UCSD-AML1 (cell line): ENCODE data around the gene CAMK1G.
A peak's percentile ranks its signal among the peaks of the same experiment; 100 is the strongest.

Source experiments
- DNase-seq: peaks from one replicate; lab custom pipeline; 2025; ENCODE audit not compliant: unreplicated experiment; lab: John Stamatoyannopoulos, UW

The CAMK1G gene

GRCh38 chr1:209564849-209565248 lies 18.7 kb upstream of the CAMK1G start:
- DNase-seq, result no peak

GRCh38 chr1:209565759-209566678 lies 17.5 kb upstream of the CAMK1G start:
- peak; percentile 39 for DNase-seq

DNA sequence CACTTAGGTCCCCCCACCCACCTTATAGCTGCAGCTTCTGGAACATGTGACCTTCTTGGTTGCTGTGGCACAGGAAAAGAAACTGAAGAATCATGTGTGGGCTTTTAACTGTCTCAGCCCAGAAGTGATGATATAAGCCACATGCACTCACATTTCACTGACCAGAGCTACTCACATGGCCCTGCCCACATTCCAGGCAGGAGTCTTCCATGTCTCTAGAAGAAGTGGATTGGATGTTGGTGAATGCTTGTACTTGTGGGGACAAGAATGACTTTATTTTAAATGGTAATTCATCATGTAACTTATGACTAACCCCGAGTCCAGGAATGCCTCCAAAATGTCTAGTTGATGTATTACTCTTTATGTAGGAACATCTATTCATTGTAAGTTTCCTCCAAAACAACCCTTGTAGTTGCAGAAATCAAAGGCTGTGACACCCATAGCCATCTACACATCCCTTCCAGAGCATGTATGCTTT lies 15.8 kb upstream of the CAMK1G start:
- DNase-seq, result no peak

DNA sequence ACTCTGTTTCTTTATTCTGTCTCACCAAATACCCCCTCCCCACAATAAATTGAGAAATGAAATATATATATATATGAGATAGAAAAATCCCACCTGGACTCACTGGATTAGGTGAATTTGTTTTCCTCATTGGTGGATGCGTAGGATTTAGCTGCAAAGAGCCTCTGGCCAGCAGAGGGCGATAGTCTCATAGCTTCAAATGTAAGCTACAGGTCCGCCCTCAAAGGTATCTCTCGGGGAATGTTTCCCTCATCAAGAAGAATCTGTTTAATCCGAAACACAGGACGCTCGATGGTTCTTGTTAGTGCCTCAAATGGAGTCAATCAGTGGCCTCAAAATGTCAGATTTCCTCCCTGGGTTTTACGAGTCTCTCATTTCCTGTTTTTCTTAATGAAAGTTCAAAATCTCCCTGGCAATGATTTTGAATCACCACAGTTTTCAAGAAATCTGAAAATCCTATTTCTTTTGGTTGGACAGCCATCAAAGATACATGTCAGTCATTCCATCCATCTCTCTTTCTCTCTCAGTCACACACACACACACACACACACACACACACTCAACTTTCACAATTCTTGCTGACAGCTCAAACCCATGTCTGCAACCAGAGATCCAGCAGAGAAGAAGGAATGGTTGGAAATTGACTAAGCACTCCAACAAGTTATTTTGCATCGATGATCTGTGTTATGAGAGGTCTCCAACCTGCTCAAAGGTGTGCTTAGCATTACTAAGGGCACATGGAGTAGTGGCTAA lies 13.9 kb upstream of the CAMK1G start:
- peak; percentile 53 for DNase-seq

- DNase-seq, result no peak
Measured at GRCh38 chr1:209570743-209571142, 12.8 kb upstream of the CAMK1G start.

DNA sequence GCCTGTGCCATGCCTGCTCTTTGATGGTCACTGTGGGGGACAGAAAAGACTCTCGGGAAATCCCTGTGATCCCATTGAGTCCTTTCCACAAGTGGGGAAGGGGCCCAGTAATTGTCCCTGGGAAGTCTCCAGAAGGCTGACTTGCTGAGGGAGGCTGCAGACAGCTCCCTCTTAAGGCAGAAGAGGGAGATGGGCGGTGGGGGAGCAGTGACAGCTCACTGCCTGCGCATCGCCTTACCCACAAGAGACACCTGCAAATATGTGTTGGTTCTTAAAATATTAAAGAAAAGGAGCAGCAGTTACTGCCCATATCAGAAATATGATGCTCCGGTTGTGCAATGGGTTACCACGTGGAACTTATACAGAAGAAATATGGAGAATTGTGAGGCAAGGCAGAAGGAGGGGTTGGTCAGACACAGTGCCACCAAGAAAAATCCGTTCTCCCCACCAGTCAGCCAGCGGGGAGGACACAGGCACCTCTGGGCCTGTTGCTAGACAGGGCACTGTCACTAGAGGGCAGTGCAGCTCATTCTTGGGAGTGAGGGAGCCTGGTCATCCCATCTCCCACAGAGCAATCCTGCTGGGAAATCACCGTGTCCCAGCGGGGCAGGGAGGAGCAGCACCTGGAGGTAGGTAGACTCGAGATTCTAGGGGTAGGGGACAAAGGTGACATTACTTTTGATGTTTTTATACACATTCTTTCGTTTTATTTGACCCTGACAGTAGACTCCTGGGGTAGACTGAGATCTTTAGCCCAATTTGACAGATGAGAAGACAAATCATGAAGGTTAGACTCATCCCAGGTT lies 6.9 kb upstream of the CAMK1G start:
- peak; percentile 53 for DNase-seq

- no peak for DNase-seq
Measured at GRCh38 chr1:209577346-209577745, 6.2 kb upstream of the CAMK1G start.

DNA sequence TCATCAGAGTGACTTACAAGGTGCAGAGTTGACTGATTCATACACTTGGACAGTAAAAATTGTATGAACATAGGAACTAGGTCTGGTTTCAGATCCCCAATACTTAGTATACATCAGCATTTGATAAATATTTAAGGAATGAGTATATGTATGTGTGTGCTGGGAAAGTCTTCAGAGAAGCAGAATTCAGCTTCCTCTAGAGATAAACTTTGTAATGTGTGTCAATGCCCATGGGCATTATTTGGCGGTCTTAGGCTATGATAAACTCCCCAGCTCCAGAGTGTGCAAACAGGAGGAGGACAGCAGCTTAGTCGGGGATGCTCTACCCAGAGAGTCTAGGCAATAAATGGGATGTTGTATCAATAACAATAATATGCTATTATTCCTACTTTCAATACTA lies 2.9 kb upstream of the CAMK1G start:
- DNase-seq, result no peak

GRCh38 chr1:209584231-209584672 lies 738 bp downstream of the CAMK1G start:
- DNase-seq, result no peak

GRCh38 chr1:209585197-209585596 lies 1.7 kb downstream of the CAMK1G start:
- no peak for DNase-seq

DNA sequence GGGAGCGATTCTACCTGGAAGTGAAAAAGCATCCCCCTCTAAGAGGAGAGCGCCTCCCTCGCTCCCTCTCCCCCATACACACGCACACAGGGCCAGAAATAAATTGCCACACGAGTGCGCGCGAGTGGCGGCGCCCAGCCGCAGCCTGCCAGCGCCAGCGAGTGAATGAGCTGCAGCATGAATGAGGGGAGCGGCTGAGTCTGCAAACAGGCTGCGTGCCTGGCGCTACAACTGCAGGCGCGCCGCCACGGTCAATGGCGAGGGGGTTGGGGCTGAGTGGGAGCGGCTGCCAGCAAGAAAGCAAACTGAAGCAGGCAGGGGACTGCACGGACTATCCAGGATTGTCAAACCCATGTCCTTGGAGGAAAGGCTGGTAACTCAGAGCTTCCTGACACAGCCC lies 2.2 kb downstream of the CAMK1G start:
- no peak for DNase-seq

- no peak for DNase-seq
Measured at GRCh38 chr1:209586221-209586740, 2.8 kb downstream of the CAMK1G start.

GRCh38 chr1:209587789-209588188 lies 4.3 kb downstream of the CAMK1G start:
- DNase-seq, result no peak

GRCh38 chr1:209589440-209589839 lies 5.9 kb downstream of the CAMK1G start:
- DNase-seq, result no peak

DNA sequence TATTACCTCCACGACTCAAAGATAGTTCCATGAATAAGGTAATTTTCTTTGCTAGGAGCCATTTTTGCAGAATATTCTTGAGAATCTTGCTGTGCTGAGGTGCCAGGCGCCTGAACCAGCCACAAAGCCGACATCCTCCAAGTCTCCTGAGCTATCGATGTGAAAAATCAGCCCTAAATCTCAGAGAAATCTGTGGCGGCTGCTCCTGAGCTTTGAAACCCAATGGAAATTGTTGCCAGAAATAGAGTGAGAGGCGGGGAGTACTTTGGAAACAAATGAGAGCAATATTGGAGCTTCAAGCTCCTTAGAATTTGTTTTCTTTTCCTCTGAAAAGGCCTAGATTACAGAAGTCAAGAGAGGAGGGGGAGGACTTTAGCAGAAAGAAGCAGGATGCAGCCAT lies 6.3 kb downstream of the CAMK1G start:
- DNase-seq, result no peak

- no peak for DNase-seq
Measured at GRCh38 chr1:209590405-209590804, 6.9 kb downstream of the CAMK1G start.

DNA sequence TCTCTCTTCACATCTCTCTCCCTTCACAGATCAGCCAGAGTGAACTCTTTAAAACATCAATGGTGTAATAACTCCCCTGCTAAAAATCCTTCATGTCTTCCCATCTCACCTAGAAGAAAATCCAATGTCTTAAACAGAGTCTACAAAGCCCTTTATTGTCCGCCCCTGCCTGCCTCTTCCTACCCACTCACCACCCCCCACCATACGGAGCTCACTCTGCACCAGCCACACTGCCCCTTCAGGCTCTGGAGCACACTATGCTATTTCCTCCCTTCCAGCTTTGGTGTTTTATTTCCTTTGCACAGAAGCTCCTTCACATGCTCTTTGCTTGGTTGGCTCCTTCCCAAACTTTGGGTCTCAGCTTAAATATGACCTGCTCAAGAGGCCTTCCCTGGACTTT lies 10.2 kb downstream of the CAMK1G start:
- DNase-seq, result no peak

GRCh38 chr1:209594440-209594839 lies 10.9 kb downstream of the CAMK1G start:
- no peak for DNase-seq

DNA sequence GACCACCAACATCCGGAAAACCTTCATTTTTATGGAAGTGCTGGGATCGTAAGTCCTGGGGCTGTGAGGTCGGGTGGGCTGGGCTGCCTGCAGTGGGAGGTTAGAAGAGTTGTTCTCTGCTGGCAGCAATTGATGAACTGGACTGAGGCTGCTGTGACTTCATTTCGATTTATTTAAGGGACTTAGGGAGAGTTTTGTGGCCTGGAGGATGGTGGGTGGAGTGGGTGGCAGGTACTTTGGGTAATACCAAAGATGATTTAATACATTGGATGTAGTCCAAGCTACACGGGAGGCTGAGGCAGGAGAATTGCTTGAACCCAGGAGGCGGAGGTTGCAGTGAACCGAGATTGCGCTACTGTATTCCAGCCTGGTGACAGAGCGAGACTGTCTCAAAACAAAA lies 11.5 kb downstream of the CAMK1G start:
- DNase-seq, result no peak

GRCh38 chr1:209595599-209596285 lies 12.2 kb downstream of the CAMK1G start:
- DNase-seq, result no peak
